AG04450 (cell line): ENCODE results near the gene ACVR1B. TPM values are rescaled to one million over a fixed set of nuclear protein-coding genes. Genes with fewer than 3 reads are reported as not detected.

Experiments
- CTCF ChIA-PET: fragments of 300-600, 350-600 bp; formaldehyde crosslinking; extraction: SDS; loops from one replicate; lab custom pipeline; 2022; ENCODE audit warnings: antibody characterized with exemption, inconsistent platforms; lab: Charles Lee
- POLR2A ChIA-PET: fragments of 350-600 bp; formaldehyde crosslinking; extraction: SDS; loops from one replicate; lab custom pipeline; 2021; ENCODE audit warnings: antibody characterized with exemption, inconsistent platforms; lab: Yijun Ruan, JAX
- DNase-seq: peaks from one replicate; pipeline ENCODE4 v3.0.0-alpha.2; 2011; ENCODE audit warnings: low read depth, low spot score
- H3K27ac ChIP-seq: one replicate; pipeline ENCODE4 v1.5.1; 2012; ENCODE audit warnings: low read depth, low read length, control low read depth
- H3K27me3 ChIP-seq: one replicate; pipeline ENCODE4 v1.6.0; 2012; ENCODE audit warnings: low read length; ENCODE audit not compliant: control insufficient read depth, insufficient read depth
- H3K4me3 ChIP-seq: 2 replicates; pipeline ENCODE4 v1.5.1; 2011; ENCODE audit warnings: mild to moderate bottlenecking, low read depth, low read length, control low read depth
- H3K9me3 ChIP-seq: 2 replicates; pipeline ENCODE4 v1.5.1; 2012; ENCODE audit warnings: low read length; ENCODE audit not compliant: control insufficient read depth, insufficient read depth
- polyA plus RNA-seq: library from polyadenylated mRNA; depleted of rRNA; stranded (reverse); fragments of >200 nt; gene quantifications from 2 replicates; pipeline ENCODE4 v1.2.3, GENCODE V29; 2011
- TF ChIP-seq, protein P1 (sequence below): IDR thresholded peaks from 2 replicates; pipeline ENCODE4 v1.5.1; 2011; ENCODE audit warnings: low read depth, low read length, control low read depth, inconsistent platforms

ACVR1B gene
- polyA plus RNA-seq, 1 experiment: 16.4 TPM

DNA sequence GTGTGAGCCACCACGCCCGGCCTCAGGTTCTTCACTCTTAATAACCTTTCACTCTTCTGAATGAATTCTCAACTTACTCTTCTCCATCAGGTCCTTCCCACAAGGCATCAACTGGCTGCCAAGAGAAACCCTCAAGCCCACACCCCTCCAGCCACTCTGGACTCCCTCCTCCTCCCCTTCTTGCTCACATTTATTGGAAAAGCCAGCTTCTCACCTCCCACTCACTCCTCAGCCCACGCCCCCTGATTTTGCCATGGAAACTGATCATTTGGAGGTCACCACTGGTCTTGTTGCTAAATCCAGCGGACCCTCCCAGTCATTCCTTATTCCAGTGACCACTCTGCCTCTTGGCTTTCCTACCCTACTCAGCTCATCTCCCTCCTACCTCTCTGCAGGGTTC, 17.4 kb upstream of the ACVR1B start:
- Histone ChIP-seq H3K4me3 (no peak overlapping the region), H3K9me3 (no peaks in the 10 kb centered on the region), H3K27me3 (peaks cover 13% of the 10 kb centered on the region), H3K27ac (no peak overlapping the region)
- DNase-seq: no peak
- POLR2A ChIA-PET: no interaction called here
- CTCF ChIA-PET: interaction anchor here (5.3 kb wide), 1 partner anchor 11 kb away, joined by 28 read pairs; no protein-coding TSS in a partner anchor
- TF ChIP-seq, protein P1, sequence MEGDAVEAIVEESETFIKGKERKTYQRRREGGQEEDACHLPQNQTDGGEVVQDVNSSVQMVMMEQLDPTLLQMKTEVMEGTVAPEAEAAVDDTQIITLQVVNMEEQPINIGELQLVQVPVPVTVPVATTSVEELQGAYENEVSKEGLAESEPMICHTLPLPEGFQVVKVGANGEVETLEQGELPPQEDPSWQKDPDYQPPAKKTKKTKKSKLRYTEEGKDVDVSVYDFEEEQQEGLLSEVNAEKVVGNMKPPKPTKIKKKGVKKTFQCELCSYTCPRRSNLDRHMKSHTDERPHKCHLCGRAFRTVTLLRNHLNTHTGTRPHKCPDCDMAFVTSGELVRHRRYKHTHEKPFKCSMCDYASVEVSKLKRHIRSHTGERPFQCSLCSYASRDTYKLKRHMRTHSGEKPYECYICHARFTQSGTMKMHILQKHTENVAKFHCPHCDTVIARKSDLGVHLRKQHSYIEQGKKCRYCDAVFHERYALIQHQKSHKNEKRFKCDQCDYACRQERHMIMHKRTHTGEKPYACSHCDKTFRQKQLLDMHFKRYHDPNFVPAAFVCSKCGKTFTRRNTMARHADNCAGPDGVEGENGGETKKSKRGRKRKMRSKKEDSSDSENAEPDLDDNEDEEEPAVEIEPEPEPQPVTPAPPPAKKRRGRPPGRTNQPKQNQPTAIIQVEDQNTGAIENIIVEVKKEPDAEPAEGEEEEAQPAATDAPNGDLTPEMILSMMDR: no peak

DNA sequence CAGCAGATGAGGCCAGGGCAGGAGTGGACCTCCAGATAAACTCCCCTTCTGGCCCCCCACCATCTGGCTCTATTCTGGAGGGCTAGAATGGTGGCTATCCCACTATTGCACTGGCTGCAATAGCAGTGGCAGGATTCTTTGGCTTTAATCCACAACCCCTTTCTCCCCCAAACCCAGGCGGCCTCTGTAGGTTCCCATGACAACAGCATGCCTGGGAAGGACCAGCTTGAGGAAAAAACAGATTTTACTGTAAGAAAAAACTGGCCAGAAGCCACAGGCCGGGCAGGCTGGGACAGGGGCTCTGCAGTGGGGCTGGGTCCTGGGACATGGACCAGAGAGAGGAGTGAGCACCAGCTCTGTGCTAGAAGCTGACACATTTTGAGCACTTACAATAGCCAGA, 13.6 kb upstream of the ACVR1B start:
- ChIA-PET POLR2A (no interaction called here), CTCF (interaction anchor here (0.7 to 5.3 kb wide), 3 partner anchors 13 to 210 kb away, joined by 3 to 28 read pairs (median 5); no protein-coding TSS in a partner anchor)
- Histone ChIP-seq H3K27ac (no peak overlapping the region), H3K9me3 (no peaks in the 10 kb centered on the region), H3K27me3 (peaks cover 2% of the 10 kb centered on the region), H3K4me3 (no peak overlapping the region)
- TF ChIP-seq, protein P1: no peak
- no peak for DNase-seq

DNA sequence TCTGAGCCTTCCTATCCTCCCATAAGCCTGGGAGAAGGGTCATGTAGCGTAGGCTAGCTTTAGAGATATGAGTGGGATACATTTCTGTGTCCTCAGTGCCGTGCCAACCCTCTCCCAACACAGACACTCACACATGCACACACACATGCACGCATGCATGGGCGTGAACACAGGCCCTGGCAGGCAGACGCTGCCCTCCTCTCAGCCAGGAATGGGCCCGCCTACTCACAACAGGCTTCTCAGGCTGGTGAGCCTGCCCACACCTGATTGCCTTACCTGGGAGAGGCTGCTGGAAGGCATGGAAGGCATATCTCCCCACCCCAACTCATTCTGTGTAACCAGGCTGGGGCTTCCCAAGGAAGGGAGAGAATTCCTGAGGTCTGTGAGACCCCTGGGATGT, 12.8 kb upstream of the ACVR1B start:
- POLR2A ChIA-PET: no interaction called here
- H3K9me3 ChIP-seq: no peaks in the 10 kb centered on the region; the same call in 1 of the 2 replicates
- CTCF ChIA-PET: no interaction called here
- peaks cover 4% of the 10 kb centered on the region for H3K27me3 ChIP-seq
- TF ChIP-seq, protein P1: no peak
- H3K4me3 ChIP-seq: no peak overlapping the region
- no peak for DNase-seq
- H3K27ac ChIP-seq: no peak overlapping the region

DNA sequence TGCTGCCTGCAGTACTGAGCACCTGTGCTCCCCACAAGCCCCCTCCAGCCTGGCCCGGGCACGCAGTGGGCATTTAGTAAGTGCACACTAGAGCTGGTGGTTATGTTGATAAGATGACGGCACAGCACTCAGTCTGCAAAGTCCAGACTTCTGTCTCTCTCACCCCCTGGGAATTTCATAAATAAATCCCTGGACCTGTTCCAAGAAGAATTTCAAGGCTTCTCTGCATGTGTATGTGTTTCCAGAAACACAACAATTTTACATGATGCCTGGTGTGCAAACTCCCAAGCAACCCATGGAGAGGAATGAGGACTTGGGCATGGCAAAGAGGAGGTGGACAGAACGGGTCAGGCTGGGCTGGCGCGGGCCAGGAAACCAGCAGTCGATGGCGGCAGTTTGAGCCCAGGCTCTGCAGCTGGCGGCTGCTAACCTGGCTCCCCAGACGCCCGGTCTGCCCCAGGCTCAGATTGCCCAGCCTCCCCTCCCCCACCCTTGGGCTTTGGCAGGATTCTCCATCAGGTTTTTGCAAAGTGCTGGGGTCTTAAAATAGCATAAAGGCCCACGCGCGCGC, 10.4 kb upstream of the ACVR1B start:
- CTCF ChIA-PET: interaction anchor here (1.4 kb wide), 1 partner anchor 29 kb away, joined by 7 read pairs; no protein-coding TSS in a partner anchor
- POLR2A ChIA-PET: no interaction called here
- peak; percentile 32 for DNase-seq

DNA sequence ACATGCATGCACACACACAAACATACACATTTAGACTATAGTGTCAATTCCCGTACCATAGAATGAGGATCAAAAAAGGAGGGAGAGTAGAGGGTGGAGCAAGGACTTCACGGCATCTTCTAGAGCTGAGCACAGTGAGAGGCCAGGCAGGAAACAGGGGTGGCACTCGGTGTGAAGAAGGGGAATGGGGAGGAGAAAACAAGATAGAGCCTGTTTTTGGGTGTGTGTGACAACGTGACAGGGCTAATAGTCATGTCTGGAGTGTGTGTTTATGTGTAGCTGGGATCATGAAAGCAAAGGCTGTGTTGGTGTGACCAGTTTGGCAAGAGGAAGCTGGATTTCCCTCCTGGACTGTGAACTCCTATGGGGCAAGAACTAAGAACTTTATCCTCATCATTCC, 9.9 kb upstream of the ACVR1B start:
- CTCF ChIA-PET: interaction anchor here (0.5 to 1.4 kb wide), 2 partner anchors 29 to 80 kb away, joined by 5 to 7 read pairs; no protein-coding TSS in a partner anchor

More for the DNA sequence above, 10.4 kb upstream of the ACVR1B start:
- H3K27me3 ChIP-seq: peaks cover 4% of the 10 kb centered on the region
- H3K9me3 ChIP-seq: peaks cover 7% of the 10 kb centered on the region; the same call in 1 of the 2 replicates
- H3K4me3 ChIP-seq: no peak overlapping the region
- TF ChIP-seq, protein P1: no peak
- H3K27ac ChIP-seq: no peak overlapping the region

More for the DNA sequence above, 9.9 kb upstream of the ACVR1B start:
- TF ChIP-seq, protein P1: no peak
- POLR2A ChIA-PET: no interaction called here
- DNase-seq: no peak
- peaks cover 4% of the 10 kb centered on the region for H3K27me3 ChIP-seq
- peaks cover 7% of the 10 kb centered on the region; the same call in 1 of the 2 replicates for H3K9me3 ChIP-seq
- no peak overlapping the region for H3K27ac ChIP-seq
- H3K4me3 ChIP-seq: no peak overlapping the region
